Measurements from ENCODE around the gene LHFPL2.

The LHFPL2 gene

GRCh38 chr5:78512435-78512834 is 136.1 kb downstream of the LHFPL2 start:
- TF ChIP-seq, protein P1, sequence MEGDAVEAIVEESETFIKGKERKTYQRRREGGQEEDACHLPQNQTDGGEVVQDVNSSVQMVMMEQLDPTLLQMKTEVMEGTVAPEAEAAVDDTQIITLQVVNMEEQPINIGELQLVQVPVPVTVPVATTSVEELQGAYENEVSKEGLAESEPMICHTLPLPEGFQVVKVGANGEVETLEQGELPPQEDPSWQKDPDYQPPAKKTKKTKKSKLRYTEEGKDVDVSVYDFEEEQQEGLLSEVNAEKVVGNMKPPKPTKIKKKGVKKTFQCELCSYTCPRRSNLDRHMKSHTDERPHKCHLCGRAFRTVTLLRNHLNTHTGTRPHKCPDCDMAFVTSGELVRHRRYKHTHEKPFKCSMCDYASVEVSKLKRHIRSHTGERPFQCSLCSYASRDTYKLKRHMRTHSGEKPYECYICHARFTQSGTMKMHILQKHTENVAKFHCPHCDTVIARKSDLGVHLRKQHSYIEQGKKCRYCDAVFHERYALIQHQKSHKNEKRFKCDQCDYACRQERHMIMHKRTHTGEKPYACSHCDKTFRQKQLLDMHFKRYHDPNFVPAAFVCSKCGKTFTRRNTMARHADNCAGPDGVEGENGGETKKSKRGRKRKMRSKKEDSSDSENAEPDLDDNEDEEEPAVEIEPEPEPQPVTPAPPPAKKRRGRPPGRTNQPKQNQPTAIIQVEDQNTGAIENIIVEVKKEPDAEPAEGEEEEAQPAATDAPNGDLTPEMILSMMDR (IDR thresholded peaks at IDR 0.05; ENCODE audit: low read depth, low read length), result no peak
- no peak overlapping the region for H3K4me3 ChIP-seq (ENCODE audit: low read depth, low read length)

- no peak overlapping the region for H3K4me3 ChIP-seq (ENCODE audit: low read depth, low read length)
- TF ChIP-seq, protein P1 (IDR thresholded peaks at IDR 0.05; ENCODE audit: low read depth, low read length), result no peak
Measured at GRCh38 chr5:78511121-78511906, 137.3 kb downstream of the LHFPL2 start.

- peak overlapping the region; percentile 43 for H3K4me3 ChIP-seq (ENCODE audit: low read depth, low read length)
- TF ChIP-seq, protein P1 (IDR thresholded peaks at IDR 0.05; ENCODE audit: low read depth, low read length), result no peak
Measured at GRCh38 chr5:78509884-78510769, 138.4 kb downstream of the LHFPL2 start.

GRCh38 chr5:78509145-78509865 is 139.3 kb downstream of the LHFPL2 start:
- H3K4me3 ChIP-seq (ENCODE audit: low read depth, low read length), result peak overlapping the region; percentile 43
- TF ChIP-seq, protein P1 (IDR thresholded peaks at IDR 0.05; ENCODE audit: low read depth, low read length), result no peak

GRCh38 chr5:78508186-78508765 is 140.3 kb downstream of the LHFPL2 start:
- TF ChIP-seq, protein P1 (IDR thresholded peaks at IDR 0.05; ENCODE audit: low read depth, low read length), result no peak
- H3K4me3 ChIP-seq (ENCODE audit: low read depth, low read length), result no peak overlapping the region; the same call in none of the 2 replicates

- H3K4me3 ChIP-seq (ENCODE audit: low read depth, low read length), result no peak overlapping the region
- TF ChIP-seq, protein P1 (IDR thresholded peaks at IDR 0.05; ENCODE audit: low read depth, low read length), result no peak
Measured at GRCh38 chr5:78507531-78507930, 141.0 kb downstream of the LHFPL2 start.

Measured in WI38 (cell line).